Subcutaneous adipose tissue (tissue), 4 donors: ENCODE data around the gene CAMK2G. TPM values are rescaled to one million over a fixed set of nuclear protein-coding genes. Genes with fewer than 3 reads are reported as not detected.

Experiments
- CTCF ChIP-seq: fragments of 450-650 bp; IDR thresholded peaks from one replicate; pipeline ENCODE4 v1.5.1; 2016; ENCODE audit warnings: low read depth, mild to moderate bottlenecking, control low read depth, antibody characterized with exemption, moderate library complexity
- total RNA-seq, 4 donors: library from RNA; depleted of rRNA; stranded (reverse); fragments of >200 nt; gene quantifications; one replicate each; pipeline ENCODE4 v1.1.0, GENCODE V29; 2016

The CAMK2G gene
- total RNA-seq, 4 donors from 2014 or later = 13.2 to 43.9 (median 23.6) TPM

DNA sequence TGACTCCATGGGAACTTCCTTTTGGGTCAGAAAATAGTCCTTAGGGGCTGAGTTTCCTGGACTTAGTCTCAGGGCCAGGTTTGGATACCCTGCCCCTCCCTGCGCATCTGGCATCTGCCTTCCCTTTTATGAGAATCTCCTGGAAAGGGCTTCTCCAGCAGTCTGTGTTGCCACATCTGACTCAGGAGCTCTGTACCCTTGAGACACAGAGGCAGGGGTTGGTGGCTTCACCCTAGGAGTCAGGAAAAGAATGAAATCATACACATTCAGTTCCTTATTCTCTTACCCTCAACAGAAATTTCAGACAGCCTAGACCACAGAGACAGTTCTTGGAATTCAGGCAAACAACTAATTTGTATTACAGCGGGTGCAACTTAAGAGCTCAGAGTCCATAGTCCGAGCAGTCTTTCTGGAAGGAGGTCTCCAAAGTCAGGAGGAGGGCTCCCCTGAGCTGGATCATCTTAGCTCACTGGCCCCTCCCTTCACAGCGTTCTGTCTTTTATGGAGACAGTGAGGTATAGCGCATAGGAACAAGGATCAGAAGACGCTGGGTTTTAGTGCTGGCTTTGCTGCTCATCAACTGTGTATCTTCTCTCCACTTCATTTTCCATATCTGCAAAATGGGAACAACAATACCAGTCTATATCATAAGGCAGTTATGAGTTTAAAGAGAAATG is 33.6 kb upstream of the CAMK2G start:
- no peak for TF ChIP-seq CTCF

- TF ChIP-seq CTCF = no peak
These were observed 32.4 kb upstream of the CAMK2G start for GRCh38 chr10:73906524-73907447.

DNA sequence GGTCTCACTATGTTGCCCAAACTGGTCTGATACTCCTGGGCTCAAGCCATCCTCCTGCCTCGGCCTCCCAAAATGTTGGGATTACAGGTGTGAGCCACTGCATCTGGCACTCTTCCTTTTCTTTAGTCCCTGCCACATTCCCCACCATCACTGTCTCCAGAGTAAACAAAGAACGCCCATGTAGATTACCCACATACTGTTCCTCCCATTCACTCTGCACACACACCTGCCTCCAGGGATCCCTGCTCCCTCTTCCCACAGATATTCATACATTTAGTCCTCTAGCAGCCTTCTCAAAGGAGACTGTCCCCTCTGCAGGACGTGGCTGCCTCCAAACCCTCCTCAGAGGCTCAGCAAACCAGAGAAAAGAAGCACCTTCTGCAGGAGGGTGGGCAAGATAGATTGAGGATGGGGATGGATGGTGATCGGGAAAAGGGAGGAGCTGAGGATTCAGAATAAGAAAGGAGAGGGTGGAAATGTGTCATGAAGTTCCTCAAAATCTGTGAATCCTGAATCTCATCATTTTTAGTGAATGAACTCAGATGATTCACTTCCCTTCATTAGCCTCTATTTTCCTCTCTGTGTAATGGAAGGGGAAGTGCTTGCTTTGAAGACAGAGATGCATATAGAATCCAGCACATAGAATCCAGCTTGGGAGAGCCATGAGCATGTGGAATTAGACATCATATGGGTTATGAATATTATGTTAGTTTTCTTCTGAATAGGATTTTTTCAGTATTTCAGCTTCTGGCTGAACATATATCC is 31.1 kb upstream of the CAMK2G start:
- TF ChIP-seq CTCF = no peak

DNA sequence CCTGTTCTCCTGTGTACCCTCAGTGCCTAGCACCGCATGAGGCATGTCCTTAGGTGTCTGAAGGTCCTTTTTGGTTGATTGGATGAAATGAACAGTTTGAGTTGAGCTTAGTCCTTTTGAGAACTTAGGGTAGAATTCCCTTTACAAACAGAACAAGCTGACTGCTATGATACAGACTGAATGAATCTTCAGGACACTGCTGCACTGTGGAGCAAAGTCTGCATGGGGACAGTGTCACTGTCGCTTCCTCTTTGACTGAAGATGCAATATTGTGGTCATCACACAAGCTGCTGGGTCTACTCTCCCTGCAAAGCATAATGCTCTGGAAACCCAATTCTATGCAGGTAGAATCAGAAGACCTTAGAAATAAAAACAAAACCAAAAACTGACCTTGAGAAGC is 28.0 kb upstream of the CAMK2G start:
- TF ChIP-seq CTCF = no peak

DNA sequence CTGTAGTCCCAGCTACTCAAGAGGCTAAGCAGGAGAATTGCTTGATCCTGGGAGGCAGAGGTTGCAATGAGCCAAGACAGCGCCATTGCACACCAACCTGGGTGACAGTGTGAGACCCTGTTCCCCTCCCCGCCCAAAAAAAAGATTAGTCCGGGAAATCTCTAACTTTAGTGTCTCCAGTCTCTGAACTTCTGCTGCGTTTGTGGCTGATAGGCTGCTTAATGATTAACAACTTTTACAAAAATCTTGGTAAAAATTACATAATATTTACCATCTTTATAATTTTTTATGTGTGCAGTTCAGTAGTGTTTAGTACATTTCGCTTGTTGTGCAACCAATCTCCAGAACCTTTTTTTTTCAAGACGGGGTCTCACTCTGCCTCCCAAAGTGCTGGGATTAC is 26.9 kb upstream of the CAMK2G start:
- TF ChIP-seq CTCF = no peak

- no peak for TF ChIP-seq CTCF
These were observed 25.7 kb upstream of the CAMK2G start for GRCh38 chr10:73900064-73900463.

GRCh38 chr10:73899423-73899822 is 25.1 kb upstream of the CAMK2G start:
- no peak for TF ChIP-seq CTCF
